GM12878 (cell line): ENCODE data around the gene DYNLT3. TPM values are rescaled to one million over a fixed set of nuclear protein-coding genes. Genes with fewer than 3 reads are reported as not detected.

Source experiments
- BACH1 ChIP-seq: fragments of 450-650 bp; IDR thresholded peaks from 2 replicates; pipeline ENCODE4 v1.6.1; 2017; ENCODE audit warnings: mild to moderate bottlenecking, borderline replicate concordance
- ESRRA ChIP-seq: IDR thresholded peaks from 2 replicates; pipeline ENCODE4 v1.6.1; 2012; ENCODE audit warnings: mild to moderate bottlenecking, low read length, improper control_type of control experiment
- HCFC1 ChIP-seq: fragments of 150-350 bp; IDR thresholded peaks from 2 replicates; pipeline ENCODE4 v1.6.1; 2014; ENCODE audit warnings: low read length
- IRF4 ChIP-seq: IDR thresholded peaks from 2 replicates; pipeline ENCODE4 v1.6.1; 2011; ENCODE audit warnings: low read depth, low read length
- SMC3 ChIP-seq: IDR thresholded peaks from 2 replicates; pipeline ENCODE4 v1.6.1; 2011; ENCODE audit warnings: low read length, improper control_type of control experiment, borderline replicate concordance
- TCF7 ChIP-seq: IDR thresholded peaks from 2 replicates; pipeline ENCODE4 v1.6.1; 2014; ENCODE audit warnings: antibody characterized with exemption, borderline replicate concordance
- polyA plus RNA-seq, 11 experiments: library from polyadenylated mRNA; depleted of rRNA in 4 of 11; unstranded in 6 of 11; stranded (reverse) in 5 of 11; fragments of >200 nt; fragmentation: Nextera tagmentation in 4 of 11; fragmentation: Illumina TruSeq in 1 of 11; extraction: Ambion mirVana in 4 of 11; extraction: Trizol in 1 of 11; gene quantifications; 1 replicate in 1 of 11; 2 replicates in 10 of 11; pipeline versions ENCODE4 v1.2.1 to v1.2.3, GENCODE V29; 2011 to 2016; ENCODE audit warnings: inconsistent platforms in 2 of 11, missing spikeins in 2 of 11, low read depth in 1 of 11
- total RNA-seq, 4 experiments: library from RNA; depleted of rRNA in 3 of 4; stranded (reverse); fragments of >200 nt in 3 of 4; fragmentation: Illumina TruSeq in 1 of 4; extraction: Trizol in 1 of 4; gene quantifications; 2 replicates each; pipeline versions ENCODE4 v1.2.1 to v1.2.3, GENCODE V29; 2013 to 2021
- TF ChIP-seq, protein P1 (sequence below): fragments of 450-650 bp; IDR thresholded peaks from 2 replicates; pipeline ENCODE4 v1.6.1; 2018; ENCODE audit warnings: borderline replicate concordance, mild to moderate bottlenecking; ENCODE audit not compliant: partially characterized antibody
- TF ChIP-seq, protein P2 (sequence below): fragments of 450-650 bp; IDR thresholded peaks from 2 replicates; pipeline ENCODE4 v1.6.1; 2017; ENCODE audit warnings: mild to moderate bottlenecking, moderate library complexity

The DYNLT3 gene
- total and polyA plus RNA-seq, 10 of the 15 experiments (the other 5 are each of a cell fraction or from before 2014, with no cell fraction given): 8.0 to 19.2 (median 12.8) TPM

DNA sequence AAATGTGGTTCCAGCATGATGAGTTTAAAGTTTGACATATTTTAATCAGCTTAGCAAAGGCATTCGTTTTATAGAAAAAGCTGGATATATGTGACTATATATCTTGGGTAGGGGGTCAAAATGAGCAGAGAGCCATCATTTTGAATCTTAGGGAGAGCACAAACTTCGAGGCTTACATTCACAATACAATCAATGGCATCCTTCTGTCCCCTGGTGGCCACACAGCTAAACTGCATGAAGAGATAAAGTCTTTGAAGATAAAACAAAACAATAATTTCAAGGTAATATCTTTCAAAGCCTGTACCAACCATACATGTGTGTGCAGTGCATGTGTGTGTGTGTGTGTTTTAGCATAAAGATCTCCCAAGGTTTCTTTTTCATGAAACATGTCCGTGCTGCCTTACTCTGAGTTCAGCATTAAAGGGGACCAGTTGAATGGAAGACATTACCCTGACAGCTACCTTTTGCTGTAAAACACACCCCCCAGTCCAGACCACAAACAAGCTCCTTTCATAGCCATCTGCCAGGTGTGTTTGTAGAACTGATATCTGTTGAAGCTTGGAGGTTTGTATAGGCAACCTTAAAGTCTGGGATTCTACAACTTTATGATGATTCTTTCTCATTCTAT is 22.0 kb downstream of the DYNLT3 start (continued):
- TF ChIP-seq, protein P1, sequence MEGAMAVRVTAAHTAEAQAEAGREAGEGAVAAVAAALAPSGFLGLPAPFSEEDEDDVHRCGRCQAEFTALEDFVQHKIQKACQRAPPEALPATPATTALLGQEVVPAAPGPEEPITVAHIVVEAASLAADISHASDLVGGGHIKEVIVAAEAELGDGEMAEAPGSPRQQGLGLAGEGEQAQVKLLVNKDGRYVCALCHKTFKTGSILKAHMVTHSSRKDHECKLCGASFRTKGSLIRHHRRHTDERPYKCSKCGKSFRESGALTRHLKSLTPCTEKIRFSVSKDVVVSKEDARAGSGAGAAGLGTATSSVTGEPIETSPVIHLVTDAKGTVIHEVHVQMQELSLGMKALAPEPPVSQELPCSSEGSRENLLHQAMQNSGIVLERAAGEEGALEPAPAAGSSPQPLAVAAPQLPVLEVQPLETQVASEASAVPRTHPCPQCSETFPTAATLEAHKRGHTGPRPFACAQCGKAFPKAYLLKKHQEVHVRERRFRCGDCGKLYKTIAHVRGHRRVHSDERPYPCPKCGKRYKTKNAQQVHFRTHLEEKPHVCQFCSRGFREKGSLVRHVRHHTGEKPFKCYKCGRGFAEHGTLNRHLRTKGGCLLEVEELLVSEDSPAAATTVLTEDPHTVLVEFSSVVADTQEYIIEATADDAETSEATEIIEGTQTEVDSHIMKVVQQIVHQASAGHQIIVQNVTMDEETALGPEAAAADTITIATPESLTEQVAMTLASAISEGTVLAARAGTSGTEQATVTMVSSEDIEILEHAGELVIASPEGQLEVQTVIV: no peak
- TF ChIP-seq TCF7 (0 out of 2 replicates have a peak, but pooled peaks have one; percentile 33), SMC3 (peak; percentile 98), ESRRA (no peak), IRF4 (no peak), HCFC1 (no peak), BACH1 (no peak)
- TF ChIP-seq, protein P2, sequence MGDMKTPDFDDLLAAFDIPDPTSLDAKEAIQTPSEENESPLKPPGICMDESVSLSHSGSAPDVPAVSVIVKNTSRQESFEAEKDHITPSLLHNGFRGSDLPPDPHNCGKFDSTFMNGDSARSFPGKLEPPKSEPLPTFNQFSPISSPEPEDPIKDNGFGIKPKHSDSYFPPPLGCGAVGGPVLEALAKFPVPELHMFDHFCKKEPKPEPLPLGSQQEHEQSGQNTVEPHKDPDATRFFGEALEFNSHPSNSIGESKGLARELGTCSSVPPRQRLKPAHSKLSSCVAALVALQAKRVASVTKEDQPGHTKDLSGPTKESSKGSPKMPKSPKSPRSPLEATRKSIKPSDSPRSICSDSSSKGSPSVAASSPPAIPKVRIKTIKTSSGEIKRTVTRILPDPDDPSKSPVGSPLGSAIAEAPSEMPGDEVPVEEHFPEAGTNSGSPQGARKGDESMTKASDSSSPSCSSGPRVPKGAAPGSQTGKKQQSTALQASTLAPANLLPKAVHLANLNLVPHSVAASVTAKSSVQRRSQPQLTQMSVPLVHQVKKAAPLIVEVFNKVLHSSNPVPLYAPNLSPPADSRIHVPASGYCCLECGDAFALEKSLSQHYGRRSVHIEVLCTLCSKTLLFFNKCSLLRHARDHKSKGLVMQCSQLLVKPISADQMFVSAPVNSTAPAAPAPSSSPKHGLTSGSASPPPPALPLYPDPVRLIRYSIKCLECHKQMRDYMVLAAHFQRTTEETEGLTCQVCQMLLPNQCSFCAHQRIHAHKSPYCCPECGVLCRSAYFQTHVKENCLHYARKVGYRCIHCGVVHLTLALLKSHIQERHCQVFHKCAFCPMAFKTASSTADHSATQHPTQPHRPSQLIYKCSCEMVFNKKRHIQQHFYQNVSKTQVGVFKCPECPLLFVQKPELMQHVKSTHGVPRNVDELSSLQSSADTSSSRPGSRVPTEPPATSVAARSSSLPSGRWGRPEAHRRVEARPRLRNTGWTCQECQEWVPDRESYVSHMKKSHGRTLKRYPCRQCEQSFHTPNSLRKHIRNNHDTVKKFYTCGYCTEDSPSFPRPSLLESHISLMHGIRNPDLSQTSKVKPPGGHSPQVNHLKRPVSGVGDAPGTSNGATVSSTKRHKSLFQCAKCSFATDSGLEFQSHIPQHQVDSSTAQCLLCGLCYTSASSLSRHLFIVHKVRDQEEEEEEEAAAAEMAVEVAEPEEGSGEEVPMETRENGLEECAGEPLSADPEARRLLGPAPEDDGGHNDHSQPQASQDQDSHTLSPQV: peak; percentile 54; the same call in 1 of the 2 replicates
